ENCODE results near the gene MRAP.

The MRAP gene

DNA sequence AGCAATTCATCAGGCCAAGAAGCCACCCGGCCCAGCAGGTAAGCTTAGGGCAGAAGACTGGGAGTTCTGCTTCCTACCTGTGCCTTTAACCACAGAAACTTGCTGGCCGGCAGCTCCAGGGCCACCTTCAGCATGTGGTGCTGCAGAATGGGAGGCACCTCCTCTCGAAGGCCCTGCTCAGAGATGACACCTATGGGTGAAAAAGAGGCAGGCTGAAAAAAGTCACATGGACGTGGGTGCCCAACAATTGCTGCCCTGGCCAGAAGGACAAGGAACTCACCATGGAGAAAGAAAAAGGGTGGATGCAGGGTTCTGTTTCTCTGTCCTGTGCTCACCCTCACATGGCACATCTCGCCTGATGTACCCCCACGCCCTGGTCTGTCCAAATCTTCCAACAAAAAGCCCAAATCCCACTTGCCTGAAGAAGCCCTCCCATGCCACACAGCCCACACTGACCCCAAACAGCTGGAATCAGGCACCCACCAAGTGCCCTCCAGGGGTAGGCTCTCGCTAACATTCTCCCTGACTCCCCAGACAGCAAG is 61.1 kb downstream of the MRAP start:
- no peak for DNase-seq (ENCODE audit: low read depth)
- TF ChIP-seq, protein P1, sequence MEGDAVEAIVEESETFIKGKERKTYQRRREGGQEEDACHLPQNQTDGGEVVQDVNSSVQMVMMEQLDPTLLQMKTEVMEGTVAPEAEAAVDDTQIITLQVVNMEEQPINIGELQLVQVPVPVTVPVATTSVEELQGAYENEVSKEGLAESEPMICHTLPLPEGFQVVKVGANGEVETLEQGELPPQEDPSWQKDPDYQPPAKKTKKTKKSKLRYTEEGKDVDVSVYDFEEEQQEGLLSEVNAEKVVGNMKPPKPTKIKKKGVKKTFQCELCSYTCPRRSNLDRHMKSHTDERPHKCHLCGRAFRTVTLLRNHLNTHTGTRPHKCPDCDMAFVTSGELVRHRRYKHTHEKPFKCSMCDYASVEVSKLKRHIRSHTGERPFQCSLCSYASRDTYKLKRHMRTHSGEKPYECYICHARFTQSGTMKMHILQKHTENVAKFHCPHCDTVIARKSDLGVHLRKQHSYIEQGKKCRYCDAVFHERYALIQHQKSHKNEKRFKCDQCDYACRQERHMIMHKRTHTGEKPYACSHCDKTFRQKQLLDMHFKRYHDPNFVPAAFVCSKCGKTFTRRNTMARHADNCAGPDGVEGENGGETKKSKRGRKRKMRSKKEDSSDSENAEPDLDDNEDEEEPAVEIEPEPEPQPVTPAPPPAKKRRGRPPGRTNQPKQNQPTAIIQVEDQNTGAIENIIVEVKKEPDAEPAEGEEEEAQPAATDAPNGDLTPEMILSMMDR (IDR thresholded peaks at IDR 0.05; ENCODE audit: control insufficient read depth, insufficient read depth, low read depth, low read length, missing control alignments), result peak; percentile 38
- no peak overlapping the region for H3K4me3 ChIP-seq (ENCODE audit: control insufficient read depth, low read depth, low read length)

DNA sequence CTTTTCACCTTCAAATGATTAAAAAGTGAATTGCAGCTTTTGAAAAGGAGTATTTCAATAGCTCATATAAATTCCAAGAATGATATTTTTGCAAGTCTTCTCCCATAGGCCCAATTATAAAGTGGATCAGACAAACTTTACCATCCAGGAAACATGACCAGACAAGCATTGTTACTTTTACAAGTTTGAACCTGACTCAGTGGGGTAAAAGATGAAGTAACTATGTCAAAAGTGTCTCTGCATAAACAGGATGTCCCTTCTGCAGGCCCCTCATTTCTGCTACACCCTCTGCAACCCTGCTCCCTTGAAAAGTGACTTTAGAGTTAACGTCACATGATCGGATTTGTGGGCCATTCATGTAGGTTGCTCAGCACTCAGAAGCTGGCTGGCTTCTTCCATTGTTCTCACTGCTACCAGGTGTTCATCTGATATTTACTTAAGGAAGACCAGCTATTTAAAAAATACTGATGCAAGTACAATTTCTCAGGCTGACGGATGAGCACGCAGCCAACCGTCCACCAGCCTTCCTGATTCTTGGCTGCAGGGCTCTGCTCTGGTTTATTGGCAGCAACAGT is 61.8 kb downstream of the MRAP start:
- TF ChIP-seq, protein P1 (IDR thresholded peaks at IDR 0.05; ENCODE audit: control insufficient read depth, insufficient read depth, low read depth, low read length, missing control alignments), result no peak

More for the DNA sequence above, 61.8 kb downstream of the MRAP start:
- H3K4me3 ChIP-seq (ENCODE audit: control insufficient read depth, low read depth, low read length), result no peak overlapping the region
- DNase-seq (ENCODE audit: low read depth), result no peak
